Measurements from ENCODE around the gene DNM2.

DNM2 gene

GRCh38 chr19:10691178-10691881 lies 26.5 kb upstream of the DNM2 start:
- no peak for DNase-seq

- no peak for DNase-seq
Measured at GRCh38 chr19:10691883-10692282, 26.0 kb upstream of the DNM2 start.

GRCh38 chr19:10692673-10693264 lies 25.1 kb upstream of the DNM2 start:
- DNase-seq: no peak

GRCh38 chr19:10694706-10695307 lies 23.1 kb upstream of the DNM2 start:
- no peak for DNase-seq

GRCh38 chr19:10695401-10696398 lies 22.2 kb upstream of the DNM2 start:
- DNase-seq: peak; percentile 73 to 85

- DNase-seq: peak; percentile 28 to 31
Measured at GRCh38 chr19:10699650-10700335, 18.1 kb upstream of the DNM2 start.

- no peak for DNase-seq
Measured at GRCh38 chr19:10701955-10702525, 15.8 kb upstream of the DNM2 start.

- DNase-seq: no peak
Measured at GRCh38 chr19:10706990-10707389, 10.9 kb upstream of the DNM2 start.

- DNase-seq: no peak
Measured at GRCh38 chr19:10707440-10707839, 10.4 kb upstream of the DNM2 start.

GRCh38 chr19:10708291-10708690 lies 9.6 kb upstream of the DNM2 start:
- DNase-seq: no peak

- no peak for DNase-seq
Measured at GRCh38 chr19:10712045-10712444, 5.8 kb upstream of the DNM2 start.

GRCh38 chr19:10712754-10713153 lies 5.1 kb upstream of the DNM2 start:
- DNase-seq: no peak

GRCh38 chr19:10713317-10713716 lies 4.6 kb upstream of the DNM2 start:
- no peak for DNase-seq

GRCh38 chr19:10717054-10717355 lies 874 bp upstream of the DNM2 start:
- DNase-seq: no peak

- peak in 1 of 2 donors; percentile 69 for DNase-seq
Measured at GRCh38 chr19:10718205-10719196, 622 bp downstream of the DNM2 start.

GRCh38 chr19:10719466-10719961 lies 1.6 kb downstream of the DNM2 start:
- DNase-seq: no peak

GRCh38 chr19:10720607-10721125 lies 2.8 kb downstream of the DNM2 start:
- DNase-seq: no peak

GRCh38 chr19:10723591-10723990 lies 5.7 kb downstream of the DNM2 start:
- DNase-seq: no peak

GRCh38 chr19:10724573-10725071 lies 6.7 kb downstream of the DNM2 start:
- DNase-seq: no peak

GRCh38 chr19:10725415-10725814 lies 7.5 kb downstream of the DNM2 start:
- no peak for DNase-seq
